Motor neuron (in vitro differentiated cells): ENCODE results near the gene TSPYL6. TPM values are rescaled to one million over a fixed set of nuclear protein-coding genes. Genes with fewer than 3 reads are reported as not detected.

Experiments
- ATAC-seq, 8 experiments: fragments of 200-7000 bp; cut with Tn5 transposase; replicated peaks in 6 of 8; 2 replicates each; pipeline ENCODE4 v1.8.0; 2021; ENCODE audit warnings: mild to moderate bottlenecking in 8 of 8, moderate library complexity in 8 of 8
- H3K27ac ChIP-seq, 2 donors: fragments of 250-450 bp; sonication (Bioruptor Pico); 2 replicates each; pipeline ENCODE4 v1.9.0; 2021; ENCODE audit warnings: antibody characterized with exemption in 2 of 2, mild to moderate bottlenecking in 2 of 2, moderate library complexity in 1 of 2
- H3K4me1 ChIP-seq, 2 donors: fragments of 250-450 bp; sonication (Bioruptor Pico); replicated peaks in 1 of 2; 2 replicates each; pipeline ENCODE4 v1.6.1; 2021; ENCODE audit warnings: antibody characterized with exemption in 2 of 2, mild to moderate bottlenecking in 2 of 2, moderate library complexity in 1 of 2
- H3K4me3 ChIP-seq, 5 donors: fragments of 250-450 bp; sonication (Bioruptor Pico); 2 replicates each; pipeline ENCODE4 v1.9.0; 2021; ENCODE audit warnings: antibody characterized with exemption in 5 of 5, mild to moderate bottlenecking in 5 of 5, moderate library complexity in 4 of 5
- WGBS, 10 experiments: fragments of 450-650 bp; shearing (Covaris generic); methylation state at CpG; one replicate each; pipeline ENCODE4 v1.0.0; 2022; 5-methylcytosine and 5-hydroxymethylcytosine counted together
- in situ Hi-C, 9 experiments: fragments of 400-800 bp; cut with MboI; loops; one replicate each; pipeline ENCODE4 v1.15.0; 2021; ENCODE audit warnings: low sequenced_read_pairs in 9 of 9, low pct_unique_long_range_greater_than_20kb in 2 of 9; ENCODE audit not compliant: unreplicated experiment in 9 of 9
- total RNA-seq, 8 experiments: library from RNA; unstranded; fragments of 300-600 nt; gene quantifications; 2 replicates each; pipeline versions ENCODE4 v1.2.3 to v1.2.4, GENCODE V29; 2022

The TSPYL6 gene
- total RNA-seq, 8 experiments from 2014 or later = 0.08 to 2.6 (median 0.71) TPM

DNA sequence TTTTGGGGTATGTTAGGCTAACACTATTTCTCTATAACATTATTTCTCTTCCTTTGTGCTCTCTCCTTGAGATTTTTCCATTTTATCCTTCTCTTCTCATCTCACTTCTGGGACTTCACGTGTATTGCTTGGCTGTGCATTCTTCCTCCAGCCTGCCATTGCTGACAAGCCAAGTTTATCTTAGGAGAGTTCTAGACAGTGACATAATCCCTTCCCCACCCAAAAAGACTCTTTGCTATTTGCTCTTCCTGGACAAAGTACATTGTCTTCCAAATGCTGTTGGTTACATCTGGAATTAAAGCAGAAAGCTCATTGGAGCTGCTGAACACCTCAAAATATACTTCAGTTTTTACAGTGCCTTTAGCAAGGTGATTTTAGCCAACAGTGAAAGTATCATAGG, 8.9 kb downstream of the TSPYL6 start:
- 0 to 100% (median 50%) methylated on average over 1 of the region's 1 CpG; no CpG with 5 or more reads in 3 of the 10 experiments for WGBS, 10 experiments
- in situ Hi-C loops = no loop called here
- Histone ChIP-seq H3K4me3 (no peak overlapping the region), H3K4me1 (no peaks in the 10 kb centered on the region), H3K27ac (no peak overlapping the region)
- peak in 1 of 8 experiments; percentile 23 for ATAC-seq

DNA sequence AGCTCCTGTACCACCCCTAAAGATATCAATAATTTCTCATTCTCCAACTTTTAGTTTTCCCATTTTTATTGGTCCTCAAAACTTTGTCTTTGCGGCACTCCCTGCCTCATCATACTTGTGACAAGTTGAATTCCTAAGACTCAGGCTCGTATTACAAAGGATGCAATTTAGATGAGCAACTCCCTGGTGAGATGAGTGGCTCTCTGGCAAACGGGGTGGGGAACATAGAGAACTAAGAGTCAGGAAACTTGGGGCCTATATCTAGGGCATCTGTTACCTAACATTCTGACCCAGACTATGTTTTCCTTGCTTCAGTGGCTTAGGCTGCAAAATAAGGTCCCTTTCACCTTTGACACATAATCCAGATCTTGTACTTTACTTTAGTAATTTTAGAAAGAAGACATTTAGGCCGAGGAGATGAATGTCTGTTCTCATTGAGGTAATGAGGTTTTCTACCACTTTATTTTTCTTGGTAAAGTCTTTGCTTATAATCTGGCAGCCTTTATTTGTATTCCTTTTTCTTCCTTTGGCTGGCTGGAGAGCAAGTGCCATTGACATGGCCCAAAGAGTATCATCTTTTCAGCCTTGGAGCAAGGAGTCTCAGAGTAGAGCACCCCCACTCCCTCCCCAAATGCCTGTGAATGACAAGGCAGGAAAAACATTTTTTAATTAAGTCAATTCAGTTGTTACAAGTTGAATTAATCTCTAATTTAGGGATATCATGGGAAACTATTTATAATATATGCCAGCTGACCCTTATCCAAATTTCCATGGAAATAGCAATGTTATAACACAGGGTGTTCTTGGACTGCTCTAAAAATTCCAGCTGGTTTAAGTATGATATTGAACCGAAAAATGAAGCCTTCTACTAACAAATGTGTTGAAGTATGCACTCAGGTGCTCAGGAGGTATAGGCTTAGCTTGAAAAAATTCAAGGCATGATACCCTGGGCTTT, 15.2 kb downstream of the TSPYL6 start:
- WGBS, 10 experiments = 0 to 52% (median 22%) methylated on average over 1 to 5 of the region's 5 CpGs
- in situ Hi-C loops = no loop called here
- no peaks in the 10 kb centered on the region for H3K4me1 ChIP-seq
- peak in 2 of 8 experiments; percentile 99 to 100 for ATAC-seq
- H3K4me3 ChIP-seq = no peak overlapping the region
- no peak overlapping the region for H3K27ac ChIP-seq

DNA sequence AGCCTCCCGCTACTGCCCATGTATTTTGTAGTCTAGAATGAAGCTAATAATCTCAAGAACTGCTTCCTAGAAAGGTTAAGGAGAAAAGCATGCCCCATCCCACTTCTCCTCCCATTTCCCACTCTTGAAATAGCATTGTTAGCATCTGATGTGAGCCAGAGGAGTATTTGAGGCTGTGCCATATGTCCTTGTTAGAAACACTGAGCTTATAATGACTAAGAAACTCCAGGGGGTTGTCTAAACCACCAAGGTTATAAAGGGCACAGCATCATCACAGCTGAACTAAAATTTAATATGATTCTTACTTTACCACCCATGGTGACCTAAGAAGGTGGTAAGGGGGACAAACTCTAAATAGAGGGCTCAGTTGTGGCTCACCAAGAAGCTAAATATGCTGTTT, 16.6 kb downstream of the TSPYL6 start:
- Histone ChIP-seq H3K27ac (no peak overlapping the region), H3K4me1 (no peaks in the 10 kb centered on the region), H3K4me3 (no peak overlapping the region)
- in situ Hi-C loops = no loop called here
- ATAC-seq = peak in 1 of 8 experiments; percentile 23
- 60 to 100% (median 90%) methylated on average over 1 of the region's 1 CpG; no CpG with 5 or more reads in 6 of the 10 experiments for WGBS, 10 experiments

DNA sequence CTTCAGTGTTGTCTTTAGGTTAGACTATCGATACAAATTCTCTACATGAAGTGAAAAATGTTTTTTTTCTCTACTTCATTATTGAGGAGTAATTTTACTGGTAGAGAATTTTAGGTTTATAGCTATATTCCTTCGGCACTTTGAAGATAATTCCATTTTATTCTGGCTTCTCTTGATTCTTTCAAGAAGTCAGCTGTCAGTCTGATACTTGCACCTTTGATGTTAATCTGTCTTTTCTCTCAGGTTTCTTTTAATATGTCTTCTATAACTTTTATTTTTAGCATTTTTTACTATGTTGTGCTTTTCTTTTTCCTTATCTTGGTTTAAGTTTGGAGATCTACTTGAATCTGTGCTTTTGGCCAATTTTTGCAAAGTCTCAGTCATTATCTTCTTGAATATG, 18.6 kb downstream of the TSPYL6 start:
- Histone ChIP-seq H3K4me3 (no peak overlapping the region), H3K4me1 (no peaks in the 10 kb centered on the region), H3K27ac (no peak overlapping the region)
- ATAC-seq = no peak
- 74 to 100% (median 89%) methylated on average over 1 to 2 of the region's 2 CpGs for WGBS, 10 experiments
- in situ Hi-C loops = no loop called here

DNA sequence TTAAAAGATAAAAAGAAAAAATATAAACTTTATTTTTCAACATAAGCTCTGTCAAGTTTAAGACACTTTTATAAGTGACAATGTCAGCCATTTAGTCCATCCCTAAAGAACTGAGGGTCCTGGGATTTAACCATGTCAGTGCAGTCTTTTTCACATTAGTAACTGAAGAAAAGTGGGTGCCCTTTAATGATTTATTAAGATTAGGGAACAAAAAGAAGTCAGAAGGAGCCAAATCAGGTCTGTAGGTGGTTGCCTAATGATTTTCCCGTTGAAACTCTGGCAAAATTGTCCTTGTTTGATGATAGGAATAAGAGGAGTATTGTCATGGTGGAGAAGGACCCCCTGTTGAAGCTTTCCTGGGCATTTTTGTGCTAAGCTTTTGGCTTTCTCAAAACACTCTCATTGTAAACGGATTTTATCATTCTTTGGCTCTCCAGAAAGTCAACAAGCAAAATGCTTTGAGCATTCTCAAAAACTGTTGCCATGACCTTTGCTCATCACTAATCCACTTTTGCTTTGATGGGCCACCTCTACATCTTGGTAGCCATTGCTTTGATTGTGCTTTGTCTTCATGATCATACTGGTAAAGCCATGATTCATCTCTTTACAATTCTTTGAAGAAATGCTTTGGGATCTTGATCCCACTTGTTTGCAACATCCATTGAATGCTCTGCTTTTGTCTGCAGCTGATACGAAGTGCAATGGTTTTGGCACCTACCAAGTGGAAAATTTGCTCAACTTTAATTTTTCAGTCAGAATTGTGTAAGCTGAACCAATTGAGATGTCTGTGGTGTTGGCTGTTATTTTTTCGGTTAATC, 22.0 kb downstream of the TSPYL6 start:
- 22 to 62% (median 49%) methylated on average over 1 to 4 of the region's 4 CpGs for WGBS, 10 experiments
- Histone ChIP-seq H3K4me1 (no peaks in the 10 kb centered on the region), H3K4me3 (no peak overlapping the region), H3K27ac (no peak overlapping the region)
- ATAC-seq = no peak
- in situ Hi-C loops = no loop called here

DNA sequence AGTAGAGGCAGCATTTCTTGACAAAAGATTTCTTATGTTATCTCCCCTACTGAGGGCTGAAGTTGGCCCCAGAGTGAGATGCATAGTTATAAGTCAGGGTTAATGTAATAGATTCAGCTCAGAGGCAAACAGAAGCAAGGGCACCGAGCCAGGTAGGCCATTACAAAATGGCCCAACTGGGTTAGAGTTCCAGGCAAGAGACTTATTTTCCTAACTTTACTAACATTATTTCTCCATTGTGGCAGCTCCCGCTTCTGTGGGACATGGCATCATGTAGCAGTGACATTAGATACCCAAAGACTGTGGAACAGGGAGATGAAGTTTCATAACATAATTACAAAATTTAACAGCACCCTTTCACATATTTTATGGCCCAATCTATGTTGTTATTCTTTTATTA, 27.1 kb downstream of the TSPYL6 start:
- H3K27ac ChIP-seq = no peak overlapping the region
- H3K4me1 ChIP-seq = peaks cover 7% of the 10 kb centered on the region in 2 donors
- WGBS, 10 experiments = 67 to 100% (median 100%) methylated on average over 1 to 2 of the region's 2 CpGs; no CpG with 5 or more reads in 3 of the 10 experiments
- in situ Hi-C loops = no loop called here
- no peak overlapping the region for H3K4me3 ChIP-seq
- ATAC-seq = no peak

DNA sequence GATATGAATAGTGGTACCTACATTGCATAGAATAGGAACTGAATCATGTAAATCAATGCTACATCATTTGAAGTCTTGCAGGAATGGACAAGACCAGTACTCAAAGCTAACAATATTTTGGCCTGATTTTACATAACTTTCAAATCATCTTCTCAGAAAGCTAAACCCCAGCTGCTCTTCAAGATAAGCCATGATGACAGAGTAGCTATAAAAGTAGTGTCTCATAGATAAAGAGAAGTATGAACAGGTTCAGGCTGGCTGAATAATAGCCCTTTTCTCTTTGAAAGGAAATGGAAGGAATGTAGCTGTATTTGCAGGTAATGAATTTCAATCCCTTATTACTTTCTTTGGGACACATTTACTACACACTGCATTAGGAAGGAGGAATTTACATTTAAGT, 28.2 kb downstream of the TSPYL6 start:
- ATAC-seq = no peak
- in situ Hi-C loops = no loop called here
- Histone ChIP-seq H3K4me1 (peaks cover 7% of the 10 kb centered on the region in 2 donors), H3K27ac (no peak overlapping the region), H3K4me3 (no peak overlapping the region)

DNA sequence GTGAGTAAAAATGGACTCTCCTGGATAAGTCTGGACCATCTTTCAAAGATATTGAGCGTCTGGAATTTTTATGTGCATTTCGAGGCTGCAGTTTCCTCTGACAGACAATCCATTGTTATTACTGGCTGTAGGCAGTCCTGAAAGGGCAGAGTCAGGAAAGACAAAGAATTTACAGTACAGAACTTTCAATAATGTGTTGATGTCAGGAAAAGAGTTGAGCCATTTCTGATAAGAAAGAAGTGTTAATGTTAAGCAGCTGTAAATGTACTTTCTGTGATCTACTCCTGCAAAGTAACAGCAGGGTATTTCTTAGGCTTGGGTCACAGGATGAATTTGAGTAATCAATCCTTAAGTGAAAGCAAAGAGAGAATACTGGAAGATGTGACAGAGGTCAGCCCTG, 29.8 kb downstream of the TSPYL6 start:
- Histone ChIP-seq H3K27ac (no peak overlapping the region), H3K4me1 (peaks cover 7% of the 10 kb centered on the region in 2 donors), H3K4me3 (no peak overlapping the region)
- 0 to 75% (median 66%) methylated on average over 1 to 2 of the region's 2 CpGs; no CpG with 5 or more reads in 1 of the 10 experiments for WGBS, 10 experiments
- peak in 4 of 8 experiments; percentile 44 to 87 (median 76) for ATAC-seq
- in situ Hi-C loops = no loop called here

DNA sequence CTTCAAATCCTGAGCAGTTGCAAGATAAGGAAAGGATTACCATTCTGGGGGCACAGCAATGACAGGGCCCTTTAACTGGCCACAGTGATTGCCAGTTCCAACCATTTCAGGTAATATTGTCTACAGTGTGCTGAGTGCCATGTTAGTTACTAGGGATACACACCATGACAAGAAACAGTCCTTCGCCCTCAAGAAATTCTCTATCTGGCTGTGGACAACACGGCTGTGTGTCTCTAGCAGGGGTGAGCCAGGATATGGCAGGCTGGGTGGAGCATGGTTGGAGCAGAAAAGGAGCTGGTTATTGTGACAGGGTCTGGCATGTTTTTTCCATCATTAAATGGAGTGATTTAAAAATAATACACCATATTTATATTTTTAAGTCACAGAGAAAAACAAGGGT, 31.0 kb downstream of the TSPYL6 start:
- WGBS, 10 experiments = 52 to 93% (median 83%) methylated on average over 1 to 2 of the region's 2 CpGs; no CpG with 5 or more reads in 2 of the 10 experiments
- no peak for ATAC-seq
- Histone ChIP-seq H3K4me1 (peaks cover 7% of the 10 kb centered on the region in 2 donors), H3K27ac (no peak overlapping the region), H3K4me3 (no peak overlapping the region)
- in situ Hi-C loops = no loop called here

DNA sequence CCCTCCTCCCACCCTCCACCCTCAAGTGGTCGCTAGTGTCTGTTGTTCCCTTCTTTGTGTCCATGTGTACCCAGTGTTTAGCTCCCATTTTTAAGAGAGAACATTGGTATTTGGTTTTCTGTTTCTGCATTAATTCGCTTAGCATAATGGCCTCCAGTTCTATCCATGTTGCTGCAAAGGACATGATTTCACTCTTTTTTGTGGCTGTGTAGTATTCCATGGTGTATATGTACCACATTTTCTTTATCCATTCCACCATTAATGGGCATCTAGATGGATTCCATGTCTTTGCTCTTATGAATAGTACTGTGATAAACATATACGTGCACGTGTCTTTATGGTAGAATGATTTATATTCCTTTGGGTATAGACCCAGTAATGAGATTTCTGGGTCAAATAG, 42.9 kb downstream of the TSPYL6 start:
- H3K4me1 ChIP-seq = no peaks in the 10 kb centered on the region
- in situ Hi-C loops = no loop called here
- ATAC-seq = no peak
- 92 to 100% (median 96%) methylated on average over 1 to 4 of the region's 4 CpGs for WGBS, 10 experiments
- no peak overlapping the region for H3K4me3 ChIP-seq
- H3K27ac ChIP-seq = no peak overlapping the region

DNA sequence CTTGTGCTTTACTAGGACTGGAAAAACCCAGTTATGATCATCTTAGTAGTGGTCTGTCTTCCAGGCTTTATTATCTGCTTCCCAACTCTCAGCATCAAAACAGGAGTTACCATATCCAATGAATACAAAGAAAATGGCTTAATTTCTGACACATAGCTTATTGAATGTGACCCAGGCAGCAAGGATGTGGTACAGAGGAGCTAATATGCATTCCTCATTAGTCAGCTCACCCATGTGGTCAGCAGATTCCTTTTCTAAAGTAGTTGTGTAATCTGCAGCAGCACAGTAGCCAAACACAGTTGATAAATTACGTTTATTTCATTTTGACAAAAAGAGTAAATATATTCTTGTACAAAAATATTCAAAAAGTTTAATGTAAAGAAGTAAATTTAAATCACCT, 43.6 kb downstream of the TSPYL6 start:
- Histone ChIP-seq H3K4me3 (no peak overlapping the region), H3K4me1 (no peaks in the 10 kb centered on the region), H3K27ac (no peak overlapping the region)
- ATAC-seq = peak; percentile 43 to 99 (median 58)
- in situ Hi-C loops = no loop called here
- 0 to 100% (median 64%) methylated on average over 1 of the region's 1 CpG for WGBS, 10 experiments

DNA sequence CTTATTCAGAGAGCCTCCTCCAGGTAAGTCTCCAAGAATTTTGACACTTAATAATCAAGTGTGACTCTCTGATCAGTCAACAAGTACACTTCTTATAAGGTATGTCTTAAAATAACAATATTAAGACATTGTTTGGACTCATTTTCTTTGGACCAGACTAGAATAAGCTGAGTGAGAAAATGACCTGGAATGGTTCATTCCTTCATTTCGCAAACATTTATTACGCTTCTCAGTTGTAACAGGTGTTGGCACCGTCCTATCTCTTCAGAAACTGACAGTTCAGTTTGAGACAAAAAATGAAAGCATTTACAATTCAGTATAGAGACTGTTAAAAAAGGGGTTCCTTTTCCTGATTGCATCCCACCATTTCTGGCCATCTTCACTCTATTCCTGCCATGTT, 46.6 kb downstream of the TSPYL6 start:
- no peak overlapping the region for H3K4me3 ChIP-seq
- no peaks in the 10 kb centered on the region for H3K4me1 ChIP-seq
- 75 to 100% (median 100%) methylated on average over 1 to 3 of the region's 3 CpGs; no CpG with 5 or more reads in 1 of the 10 experiments for WGBS, 10 experiments
- in situ Hi-C loops = no loop called here
- ATAC-seq = no peak
- no peak overlapping the region for H3K27ac ChIP-seq
